ENCODE results near the gene SRGAP2. TPM values are rescaled to one million over a fixed set of nuclear protein-coding genes. Genes with fewer than 3 reads are reported as not detected.
"Not testable (repeated sequence)": the region's sequence is repeated elsewhere in the genome, so short reads cannot be mapped to it uniquely, and the experiment has no call there.

Gene SRGAP2
- polyA plus RNA-seq, 1 donor: 24.4 TPM

DNA sequence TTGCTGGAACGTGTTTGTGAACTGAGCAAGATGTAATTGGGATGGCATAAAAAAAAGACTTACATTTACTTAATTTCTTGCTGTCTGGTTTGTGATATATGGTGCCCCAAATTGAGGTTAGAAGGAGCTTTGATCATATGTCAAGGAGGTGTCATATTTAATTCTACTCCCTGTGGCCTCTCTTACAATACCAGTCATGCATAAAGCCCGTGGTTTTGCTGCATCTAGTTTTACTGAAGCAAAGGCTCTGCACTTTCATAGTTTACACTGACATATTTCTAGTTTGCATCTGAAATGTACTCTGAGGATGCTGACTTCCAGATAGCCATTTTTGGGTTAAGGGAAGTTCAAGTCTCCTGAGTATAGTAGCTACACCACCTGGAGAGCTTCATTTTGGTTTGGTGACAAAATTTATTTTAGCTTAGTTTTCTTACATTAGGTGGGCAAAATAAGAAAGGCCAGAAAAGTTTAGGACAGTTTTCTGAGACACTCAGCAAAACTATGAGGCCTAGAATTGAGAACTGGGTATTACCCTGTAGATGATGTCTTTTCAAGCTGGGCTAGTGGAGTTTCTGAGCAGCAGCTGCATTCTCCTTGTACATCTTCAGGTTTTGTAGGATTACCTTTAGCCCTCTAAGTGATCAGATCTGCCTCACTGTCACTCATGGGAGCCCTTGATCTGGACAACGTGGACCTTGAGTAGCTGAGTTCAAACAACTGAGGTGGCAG, 47.8 kb downstream of the SRGAP2 start:
- not testable (repeated sequence) for H3K27me3 ChIP-seq (ENCODE audit: control insufficient read depth, insufficient read depth, low read length); H3K36me3 ChIP-seq (ENCODE audit: control insufficient read depth, insufficient read depth, low read length); DNase-seq; H3K27ac ChIP-seq (ENCODE audit: low read length); H3K4me1 ChIP-seq (ENCODE audit: control insufficient read depth, insufficient read depth, low read length); H3K9me3 ChIP-seq (ENCODE audit: control insufficient read depth, low read depth, low read length); H3K4me3 ChIP-seq (ENCODE audit: low read length)
- WGBS (ENCODE audit: insufficient coverage, low lambda C conversion rate): no CpG with 5 or more reads among the region's 3 CpGs

DNA sequence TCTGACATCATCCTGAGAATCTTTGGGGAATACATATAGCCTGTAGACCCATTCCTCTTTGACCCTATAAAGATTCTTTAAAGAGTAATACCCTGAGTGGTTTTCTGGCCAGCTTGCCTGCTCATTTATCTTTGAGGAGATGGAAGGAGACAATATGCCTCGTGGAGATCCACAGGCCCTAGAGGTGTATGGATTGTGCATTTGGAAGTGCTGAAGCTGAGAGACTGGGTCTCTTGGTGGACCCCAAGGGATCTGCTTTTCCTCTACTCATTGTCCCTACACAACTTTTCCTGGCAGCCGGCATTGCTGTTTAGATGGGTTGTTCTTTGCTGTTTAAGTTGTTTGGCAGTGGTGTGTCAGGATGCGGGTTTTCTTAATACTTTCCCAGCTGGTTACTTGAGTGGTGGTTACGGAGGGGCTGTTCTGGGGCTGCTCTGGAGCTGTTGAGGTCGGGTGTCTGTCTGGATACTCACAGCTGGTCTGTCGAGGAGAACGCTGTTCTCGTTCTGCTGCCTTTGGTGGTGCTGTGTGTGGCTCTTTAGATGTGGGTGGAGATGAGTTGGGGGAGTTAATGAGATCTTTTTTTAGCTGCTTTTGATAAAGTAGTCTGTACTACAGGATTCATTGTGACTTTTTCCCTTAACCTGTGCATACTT, 49.5 kb downstream of the SRGAP2 start:
- peak in 1 of 2 donors; percentile 1 for DNase-seq
- not testable (repeated sequence) for H3K36me3 ChIP-seq (ENCODE audit: control insufficient read depth, insufficient read depth, low read length); H3K9me3 ChIP-seq (ENCODE audit: control insufficient read depth, low read depth, low read length); H3K27me3 ChIP-seq (ENCODE audit: control insufficient read depth, insufficient read depth, low read length); H3K4me3 ChIP-seq (ENCODE audit: low read length); H3K4me1 ChIP-seq (ENCODE audit: control insufficient read depth, insufficient read depth, low read length); H3K27ac ChIP-seq (ENCODE audit: low read length)
- no CpG with 5 or more reads among the region's 8 CpGs for WGBS (ENCODE audit: insufficient coverage, low lambda C conversion rate)

Other genes starting within 250 kb of the SRGAP2 start
- 5.4 TPM for gene RAB7B, start 200.1 kb upstream of the SRGAP2 start, polyA plus RNA-seq
- gene CTSE, start 179.6 kb upstream of the SRGAP2 start, polyA plus RNA-seq: 19.6 TPM
- gene RHEX, start 150.4 kb upstream of the SRGAP2 start, polyA plus RNA-seq: 0.45 TPM
- 0.81 TPM for gene AVPR1B, start 86.2 kb upstream of the SRGAP2 start, polyA plus RNA-seq
- gene FAM72A, start 702 bp upstream of the SRGAP2 start, polyA plus RNA-seq: 3.3 TPM